ENCODE data around the gene ABHD12.

GRCh38 chr20:25252230-25252651 is 138.4 kb downstream of the ABHD12 start:
- TF ChIP-seq EZH2 (IDR thresholded peaks at IDR 0.05; ENCODE audit: borderline replicate concordance, insufficient read depth, low read depth, low read length, poor library complexity, severe bottlenecking): no peak
- TF ChIP-seq, protein P1, sequence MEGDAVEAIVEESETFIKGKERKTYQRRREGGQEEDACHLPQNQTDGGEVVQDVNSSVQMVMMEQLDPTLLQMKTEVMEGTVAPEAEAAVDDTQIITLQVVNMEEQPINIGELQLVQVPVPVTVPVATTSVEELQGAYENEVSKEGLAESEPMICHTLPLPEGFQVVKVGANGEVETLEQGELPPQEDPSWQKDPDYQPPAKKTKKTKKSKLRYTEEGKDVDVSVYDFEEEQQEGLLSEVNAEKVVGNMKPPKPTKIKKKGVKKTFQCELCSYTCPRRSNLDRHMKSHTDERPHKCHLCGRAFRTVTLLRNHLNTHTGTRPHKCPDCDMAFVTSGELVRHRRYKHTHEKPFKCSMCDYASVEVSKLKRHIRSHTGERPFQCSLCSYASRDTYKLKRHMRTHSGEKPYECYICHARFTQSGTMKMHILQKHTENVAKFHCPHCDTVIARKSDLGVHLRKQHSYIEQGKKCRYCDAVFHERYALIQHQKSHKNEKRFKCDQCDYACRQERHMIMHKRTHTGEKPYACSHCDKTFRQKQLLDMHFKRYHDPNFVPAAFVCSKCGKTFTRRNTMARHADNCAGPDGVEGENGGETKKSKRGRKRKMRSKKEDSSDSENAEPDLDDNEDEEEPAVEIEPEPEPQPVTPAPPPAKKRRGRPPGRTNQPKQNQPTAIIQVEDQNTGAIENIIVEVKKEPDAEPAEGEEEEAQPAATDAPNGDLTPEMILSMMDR (IDR thresholded peaks at IDR 0.05): no peak
